H9 (cell line): ENCODE data around the gene OSBPL8. TPM values are rescaled to one million over a fixed set of nuclear protein-coding genes. Genes with fewer than 3 reads are reported as not detected.

Experiments
- DNase-seq: peaks from one replicate; pipeline ENCODE4 v3.0.0-alpha.2; 2017
- H2AFZ ChIP-seq: one replicate; pipeline ENCODE4 v1.6.1; 2013; ENCODE audit warnings: mild to moderate bottlenecking, low read length, control low read depth, moderate library complexity
- H2AK5ac ChIP-seq: 2 replicates; pipeline ENCODE4 v1.6.1; 2013; ENCODE audit warnings: low read length, control low read depth, mixed read lengths; ENCODE audit not compliant: insufficient read length
- H2BK120ac ChIP-seq: one replicate; pipeline ENCODE4 v1.6.1; 2013; ENCODE audit warnings: low read depth, mild to moderate bottlenecking, low read length, control low read depth, inconsistent platforms; ENCODE audit not compliant: poor library complexity, severe bottlenecking
- H2BK12ac ChIP-seq: 2 replicates; pipeline ENCODE4 v1.6.1; 2013; ENCODE audit warnings: low read length, control low read depth, mixed read lengths, low read depth; ENCODE audit not compliant: insufficient read length
- H2BK15ac ChIP-seq: 2 replicates; pipeline ENCODE4 v1.6.1; 2013; ENCODE audit warnings: low read depth, low read length, control low read depth
- H2BK20ac ChIP-seq: one replicate; pipeline ENCODE4 v1.6.1; 2013; ENCODE audit warnings: low read depth, mild to moderate bottlenecking, low read length, control low read depth, inconsistent platforms; ENCODE audit not compliant: poor library complexity, severe bottlenecking
- H2BK5ac ChIP-seq: 2 replicates; pipeline ENCODE4 v1.6.1; 2013; ENCODE audit warnings: low read length, control low read depth, mixed read lengths; ENCODE audit not compliant: insufficient read length
- H3K14ac ChIP-seq: 2 replicates; pipeline ENCODE4 v1.6.1; 2013; ENCODE audit warnings: low read length, control low read depth; ENCODE audit not compliant: insufficient read depth
- H3K18ac ChIP-seq: 2 replicates; pipeline ENCODE4 v1.6.1; 2013; ENCODE audit warnings: low read depth, mild to moderate bottlenecking, mixed read lengths, low read length, control low read depth; ENCODE audit not compliant: insufficient read length
- H3K23ac ChIP-seq: 2 replicates; pipeline ENCODE4 v1.6.1; 2013; ENCODE audit warnings: low read length, control low read depth, mixed read lengths, low read depth; ENCODE audit not compliant: insufficient read length
- H3K23me2 ChIP-seq: 2 replicates; pipeline ENCODE4 v1.6.1; 2013; ENCODE audit warnings: low read depth, mild to moderate bottlenecking, mixed read lengths, low read length, control low read depth; ENCODE audit not compliant: insufficient read length, poor library complexity, severe bottlenecking
- H3K27ac ChIP-seq: 2 replicates; pipeline ENCODE4 v1.5.1; 2013; ENCODE audit warnings: low read length, control low read depth, mixed read lengths, low read depth; ENCODE audit not compliant: insufficient read length
- H3K27me3 ChIP-seq: 2 replicates; pipeline ENCODE4 v1.6.1; 2013; ENCODE audit warnings: low read length, control low read depth, inconsistent platforms; ENCODE audit not compliant: insufficient read depth
- H3K4ac ChIP-seq: 2 replicates; pipeline ENCODE4 v1.6.1; 2013; ENCODE audit warnings: low read depth, mild to moderate bottlenecking, control low read depth, inconsistent platforms, low read length, moderate library complexity
- H3K4me1 ChIP-seq: 2 replicates; pipeline ENCODE4 v1.6.1; 2013; ENCODE audit warnings: low read length, control low read depth, inconsistent platforms; ENCODE audit not compliant: insufficient read depth
- H3K4me2 ChIP-seq: 2 replicates; pipeline ENCODE4 v1.6.1; 2013; ENCODE audit warnings: low read length, control low read depth, mixed read lengths; ENCODE audit not compliant: insufficient read length, insufficient read depth
- H3K56ac ChIP-seq: 2 replicates; pipeline ENCODE4 v1.6.1; 2013; ENCODE audit warnings: low read depth, mild to moderate bottlenecking, mixed read lengths, low read length, control low read depth; ENCODE audit not compliant: insufficient read length
- H3K79me1 ChIP-seq: 2 replicates; pipeline ENCODE4 v1.6.1; 2013; ENCODE audit warnings: low read depth, mild to moderate bottlenecking, moderate library complexity, low read length, control low read depth, inconsistent platforms; ENCODE audit not compliant: insufficient read depth, poor library complexity, severe bottlenecking
- H3K79me2 ChIP-seq: 2 replicates; pipeline ENCODE4 v1.6.1; 2013; ENCODE audit warnings: low read length, control low read depth, inconsistent platforms; ENCODE audit not compliant: insufficient read depth
- H3K9ac ChIP-seq: 2 replicates; pipeline ENCODE4 v1.6.1; 2013; ENCODE audit warnings: low read length, control low read depth, mixed read lengths; ENCODE audit not compliant: insufficient read length; ENCODE audit errors: extremely low read depth
- H3K9me3 ChIP-seq: one replicate; pipeline ENCODE4 v1.6.1; 2013; ENCODE audit warnings: low read depth, low read length, inconsistent platforms; ENCODE audit not compliant: control insufficient read depth
- H3T11ph ChIP-seq: one replicate; pipeline ENCODE4 v1.6.1; 2013; ENCODE audit warnings: mild to moderate bottlenecking, low read length, control low read depth, inconsistent platforms
- H4K20me1 ChIP-seq: one replicate; pipeline ENCODE4 v1.6.1; 2013; ENCODE audit not compliant: control insufficient read depth, insufficient read length, insufficient read depth
- H4K5ac ChIP-seq: 2 replicates; pipeline ENCODE4 v1.6.1; 2013; ENCODE audit warnings: low read depth, mild to moderate bottlenecking, mixed read lengths, low read length, control low read depth; ENCODE audit not compliant: insufficient read length
- H4K8ac ChIP-seq: replicated peaks from 2 replicates; pipeline ENCODE4 v1.6.1; 2013; ENCODE audit warnings: low read length, control low read depth, mixed read lengths, low read depth; ENCODE audit not compliant: insufficient read length
- H4K91ac ChIP-seq: 2 replicates; pipeline ENCODE4 v1.6.1; 2013; ENCODE audit warnings: low read depth, mild to moderate bottlenecking, moderate library complexity, mixed read lengths, low read length, control low read depth; ENCODE audit not compliant: insufficient read length
- H3K27ac Mint-ChIP-seq, 3 experiments: 2 replicates in 2 of 3; 3 replicates in 1 of 3; pipeline ENCODE4 v1.8.0; 2020 to 2021; ENCODE audit warnings: mixed read lengths in 3 of 3, mild to moderate bottlenecking in 1 of 3, moderate library complexity in 1 of 3
- H3K27me3 Mint-ChIP-seq: 2 replicates; pipeline ENCODE4 v1.8.0; 2021; ENCODE audit warnings: low read depth, mild to moderate bottlenecking, moderate library complexity, mixed read lengths
- H3K36me3 Mint-ChIP-seq, 3 experiments: 2 replicates in 2 of 3; 3 replicates in 1 of 3; pipeline ENCODE4 v1.8.0; 2020 to 2021; ENCODE audit warnings: low read depth in 3 of 3, mixed read lengths in 3 of 3; ENCODE audit not compliant: insufficient read depth in 1 of 3
- H3K4me1 Mint-ChIP-seq, 2 experiments: 2 replicates each; pipeline ENCODE4 v1.8.0; 2020; ENCODE audit warnings: mixed read lengths in 2 of 2
- H3K4me3 Mint-ChIP-seq, 2 experiments: 2 replicates in 1 of 2; 3 replicates in 1 of 2; pipeline ENCODE4 v1.8.0; 2020 to 2021; ENCODE audit warnings: mild to moderate bottlenecking in 2 of 2, mixed read lengths in 2 of 2, moderate library complexity in 1 of 2
- H3K9me3 Mint-ChIP-seq, 2 experiments: 2 replicates in 1 of 2; 3 replicates in 1 of 2; pipeline ENCODE4 v1.8.0; 2020; ENCODE audit warnings: mild to moderate bottlenecking in 2 of 2, mixed read lengths in 2 of 2, moderate library complexity in 1 of 2
- CTCF ChIP-seq: fragments of 200-600 bp; sonication (generic); conservative IDR thresholded peaks from 3 replicates; pipeline ENCODE4 v1.8.0; 2021; ENCODE audit warnings: antibody characterized with exemption, mild to moderate bottlenecking
- WGBS: extraction: QIAGEN DNeasy Blood & Tissue Kit; methylation state at CpG from one replicate; pipeline ENCODE4 v1.1.7; 2013; ENCODE audit warnings: missing lambda C conversion rate, low lambda C conversion rate, mixed read lengths; ENCODE audit not compliant: insufficient read length; ENCODE audit errors: extremely low coverage; 5-methylcytosine and 5-hydroxymethylcytosine counted together
- total RNA-seq: library from RNA; stranded (reverse); gene quantifications from 2 replicates; pipeline ENCODE4 v1.2.1, GENCODE V29; 2021

Gene OSBPL8
- total RNA-seq, 1 experiment from 2014 or later: 61.2 TPM

DNA sequence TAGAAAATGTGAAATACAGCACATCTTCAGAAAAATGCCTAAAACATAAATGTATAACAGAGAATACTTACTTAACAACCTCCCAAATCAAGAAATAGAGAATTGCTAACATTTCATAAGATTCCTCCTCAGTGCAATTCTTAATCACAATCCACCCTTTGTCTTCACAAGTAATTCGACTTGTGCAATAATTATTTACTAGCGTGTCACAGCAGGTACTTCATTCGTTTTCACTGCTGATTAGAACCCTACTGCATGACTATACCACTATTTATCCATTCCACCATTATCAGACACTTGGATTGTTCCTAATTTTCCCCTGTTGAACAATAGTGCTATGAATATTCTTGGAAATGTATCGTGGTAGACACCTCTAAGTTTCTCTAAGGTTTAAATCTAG lies 146.4 kb downstream of the OSBPL8 start:
- H3K9me3 ChIP-seq: no peaks in the 10 kb centered on the region
- H4K8ac ChIP-seq: no peak overlapping the region
- H3K14ac ChIP-seq: no peak overlapping the region
- H3K27me3 Mint-ChIP-seq: no peaks in the 10 kb centered on the region
- H4K5ac ChIP-seq: no peak overlapping the region
- TF ChIP-seq CTCF: no peak
- H2BK15ac ChIP-seq: no peak overlapping the region
- H3K23me2 ChIP-seq: no peaks in the 10 kb centered on the region
- no peak overlapping the region for H3T11ph ChIP-seq
- no peak overlapping the region for H3K56ac ChIP-seq
- H2BK120ac ChIP-seq: no peak overlapping the region
- peaks cover 0 to 5% of the 10 kb centered on the region in 2 experiments; a peak in 2 of 4 replicates for H3K4me1 Mint-ChIP-seq
- no peak overlapping the region for H3K18ac ChIP-seq
- H3K4me1 ChIP-seq: no peaks in the 10 kb centered on the region
- H3K23ac ChIP-seq: no peak overlapping the region
- no peak overlapping the region for H2AK5ac ChIP-seq
- H2AFZ ChIP-seq: no peak overlapping the region
- no peak overlapping the region for H4K91ac ChIP-seq
- H3K79me2 ChIP-seq: no peaks in the 10 kb centered on the region
- no peaks in the 10 kb centered on the region for H3K79me1 ChIP-seq
- H2BK20ac ChIP-seq: no peak overlapping the region
- no peaks in the 10 kb centered on the region for H3K9me3 Mint-ChIP-seq
- no peak overlapping the region for H2BK5ac ChIP-seq
- no peak overlapping the region for H2BK12ac ChIP-seq
- H3K27ac Mint-ChIP-seq: no peak overlapping the region
- no peak overlapping the region for H3K27ac ChIP-seq
- H3K9ac ChIP-seq: no peak overlapping the region
- WGBS: no CpG with 5 or more reads among the region's 4 CpGs
- H3K4ac ChIP-seq: no peak overlapping the region
- H4K20me1 ChIP-seq: no peaks in the 10 kb centered on the region
- no peak for DNase-seq
- H3K36me3 Mint-ChIP-seq: no peaks in the 10 kb centered on the region
- H3K4me2 ChIP-seq: no peak overlapping the region
- no peak overlapping the region for H3K4me3 Mint-ChIP-seq
- no peaks in the 10 kb centered on the region for H3K27me3 ChIP-seq
